HepG2 (cell line): ENCODE measurements around the gene PARN. TPM values are rescaled to one million over a fixed set of nuclear protein-coding genes. Genes with fewer than 3 reads are reported as not detected.

ENCODE experiments used
- ATAC-seq: fragments of 200-7000 bp; cut with Tn5 transposase; 3 replicates; pipeline ENCODE4 v1.9.1; 2020; ENCODE audit warnings: mild to moderate bottlenecking, moderate library complexity
- BruUV-seq: library from RNA; stranded (reverse); fragments of 400-500 nt; replicated peaks from 2 replicates; lab custom pipeline; 2021; lab: Mats Ljungman, UMichigan
- CTCF ChIA-PET: fragments of 300-600 bp; formaldehyde crosslinking; extraction: SDS; loops from one replicate; lab custom pipeline; 2021; ENCODE audit warnings: low total read pairs, inconsistent platforms, low intra/inter-chr PET ratio; lab: Yijun Ruan, JAX
- POLR2A ChIA-PET: fragments of 350-600 bp; sonication (Branson Sonifier 250); formaldehyde crosslinking; loops from one replicate; lab custom pipeline; 2020; ENCODE audit warnings: antibody characterized with exemption, inconsistent platforms; lab: Yijun Ruan, JAX
- DNase-seq: peaks from one replicate; pipeline ENCODE4 v3.0.0-alpha.2; 2015; ENCODE audit warnings: low spot score
- FAIRE-seq: peaks from 3 replicates; lab custom pipeline; 2011; peaks lifted over from hg19 to GRCh38; lab: Jason Lieb, UNC
- H2AFZ ChIP-seq: one replicate; pipeline ENCODE4 v1.6.1; 2011; ENCODE audit warnings: low read length, inconsistent platforms
- H3K27ac ChIP-seq: fragments of 300-600 bp; 3 replicates; pipeline ENCODE4 v1.8.0; 2011; ENCODE audit warnings: mixed run types, mild to moderate bottlenecking, mixed read lengths, low read length, inconsistent platforms; ENCODE audit not compliant: insufficient read depth; ENCODE audit errors: extremely low read length
- H3K27me3 ChIP-seq, 2 experiments: fragments of 200-600 bp in 1 of 2; 2 replicates in 1 of 2; 3 replicates in 1 of 2; pipeline versions ENCODE4 v1.6.0 to v1.8.0; 2011; ENCODE audit warnings: low read length in 2 of 2, mild to moderate bottlenecking in 2 of 2, moderate library complexity in 2 of 2, inconsistent platforms in 1 of 2; ENCODE audit not compliant: insufficient read depth in 2 of 2, control insufficient read depth in 1 of 2
- H3K36me3 ChIP-seq, 2 experiments: fragments of 200-600 bp in 1 of 2; replicated peaks in 1 of 2; 2 replicates in 1 of 2; 3 replicates in 1 of 2; pipeline versions ENCODE4 v1.5.1 to v1.8.0; 2011; ENCODE audit warnings: low read length in 2 of 2, inconsistent platforms in 1 of 2; ENCODE audit not compliant: insufficient read depth in 2 of 2, control insufficient read depth in 1 of 2
- H3K4me1 ChIP-seq: 2 replicates; pipeline ENCODE4 v1.5.1; 2012; ENCODE audit warnings: low read length, inconsistent platforms; ENCODE audit not compliant: insufficient read depth
- H3K4me2 ChIP-seq: 2 replicates; pipeline ENCODE4 v1.6.0; 2011; ENCODE audit warnings: low read depth, low read length, inconsistent platforms
- H3K4me3 ChIP-seq, 3 experiments: fragments of 200-600 bp in 1 of 3; sonication (generic), shearing (Covaris generic) in 1 of 3; replicated peaks in 1 of 3; 2 replicates each; pipeline ENCODE4 v1.5.1; 2011 to 2016; ENCODE audit warnings: low read length in 3 of 3, inconsistent platforms in 2 of 3, low read depth in 2 of 3, mild to moderate bottlenecking in 2 of 3, control low read depth in 1 of 3, mixed read lengths in 1 of 3; ENCODE audit not compliant: insufficient read depth in 1 of 3
- H3K79me2 ChIP-seq: one replicate; pipeline ENCODE4 v1.6.1; 2011; ENCODE audit warnings: low read length, inconsistent platforms; ENCODE audit not compliant: insufficient read depth
- H3K9ac ChIP-seq: 2 replicates; pipeline ENCODE4 v1.6.0; 2011; ENCODE audit warnings: mild to moderate bottlenecking, low read depth, low read length, inconsistent platforms; ENCODE audit not compliant: insufficient read depth
- H3K9me3 ChIP-seq: 2 replicates; pipeline ENCODE4 v1.5.1; 2012; ENCODE audit warnings: mild to moderate bottlenecking, low read length
- H4K20me1 ChIP-seq: 2 replicates; pipeline ENCODE4 v1.6.0; 2011; ENCODE audit warnings: inconsistent platforms, mild to moderate bottlenecking, low read length, moderate library complexity; ENCODE audit not compliant: insufficient read depth
- PBX2 ChIP-seq: IDR thresholded peaks from 2 replicates; pipeline ENCODE4 v1.6.1; 2016; ENCODE audit warnings: control low read depth
- SMARCC2 ChIP-seq: fragments of 450-650 bp; IDR thresholded peaks from 2 replicates; pipeline ENCODE4 v1.6.1; 2017; ENCODE audit warnings: antibody characterized with exemption, mild to moderate bottlenecking
- ZMYM2 ChIP-seq: sonication (generic); formaldehyde crosslinking; IDR thresholded peaks from 2 replicates; pipeline ENCODE4 v1.8.0; 2022; ENCODE audit warnings: mild to moderate bottlenecking, missing genetic modification reagents
- ZNF207 ChIP-seq: fragments of 450-650 bp; IDR thresholded peaks from 2 replicates; pipeline ENCODE4 v1.6.1; 2016; ENCODE audit warnings: antibody characterized with exemption, borderline replicate concordance
- ZNF383 ChIP-seq: sonication (generic); formaldehyde crosslinking; IDR thresholded peaks from 2 replicates; pipeline ENCODE4 v1.4.0; 2020; ENCODE audit warnings: missing genetic modification reagents, mild to moderate bottlenecking, borderline replicate concordance
- ZNF775 ChIP-seq: sonication (generic); formaldehyde crosslinking; IDR thresholded peaks from 2 replicates; pipeline ENCODE4 v1.4.0; 2020; ENCODE audit warnings: missing genetic modification reagents, mild to moderate bottlenecking, moderate library complexity, borderline replicate concordance
- WGBS: methylation state at CpG from one replicate; pipeline ENCODE4 v1.1.6; 2017; ENCODE audit warnings: low lambda C conversion rate; 5-methylcytosine and 5-hydroxymethylcytosine counted together
- in situ Hi-C: cut with HindIII; loops from 2 replicates; pipeline ENCODE4 v1.10.0; 2017; ENCODE audit warnings: low pct_unique_long_range_greater_than_20kb; ENCODE audit not compliant: extremely low pct_ligation_motif_present
- intact Hi-C: fragments of 100-400 bp; cut with micrococcal nuclease; formaldehyde crosslinking; loops from one replicate; pipeline ENCODE4 v1.10.0; 2022; ENCODE audit not compliant: unreplicated experiment
- polyA plus RNA-seq, 8 experiments: library from polyadenylated mRNA; depleted of rRNA in 3 of 8; stranded (reverse) in 7 of 8; unstranded in 1 of 8; fragments of >200 nt; fragmentation: Illumina TruSeq in 4 of 8; extraction: Trizol in 4 of 8; gene quantifications; 2 replicates each; pipeline versions ENCODE4 v1.2.1 to v1.2.3, GENCODE V29; 2011 to 2016; ENCODE audit warnings: low read depth in 4 of 8, missing spikeins in 1 of 8, mixed read lengths in 1 of 8; ENCODE audit not compliant: insufficient read depth in 1 of 8
- total RNA-seq, 5 experiments: library from RNA; depleted of rRNA; stranded (reverse); fragments of >200 nt; fragmentation: Illumina TruSeq; extraction: Trizol; gene quantifications; 2 replicates each; pipeline ENCODE4 v1.2.3, GENCODE V29; 2016; ENCODE audit warnings: low read depth in 1 of 5
- TF ChIP-seq, protein P1 (sequence below): sonication (generic); formaldehyde crosslinking; IDR thresholded peaks from 2 replicates; pipeline ENCODE4 v1.4.0; 2020; ENCODE audit warnings: missing genetic modification reagents, mild to moderate bottlenecking, borderline replicate concordance

The PARN gene
- total and polyA plus RNA-seq, 2 of the 13 experiments (the other 11 are each of a cell fraction or from before 2014, with no cell fraction given): 13.3 to 47.6 TPM

GRCh38 chr16:14618566-14618965, 11.5 kb downstream of the PARN start:
- Histone ChIP-seq H2AFZ (no peak overlapping the region), H3K27me3 (no peaks in the 10 kb centered on the region), H3K36me3 (peaks cover 32 to 80% of the 10 kb centered on the region in 2 experiments), H4K20me1 (no peaks in the 10 kb centered on the region), H3K27ac (no peak overlapping the region), H3K9me3 (no peaks in the 10 kb centered on the region), H3K9ac (no peak overlapping the region), H3K4me1 (no peaks in the 10 kb centered on the region), H3K4me2 (no peak overlapping the region), H3K4me3 (no peak overlapping the region), H3K79me2 (no peaks in the 10 kb centered on the region)
- intact Hi-C loops: no loop called here
- BruUV-seq: no TSS peak
- WGBS: 98% methylated on average over 7 of the region's 7 CpGs
- TF ChIP-seq ZNF207: no peak
- no peak for TF ChIP-seq ZNF775 (CRISPR knock-in tag)
- TF ChIP-seq ZNF383 (CRISPR knock-in tag): no peak
- no peak for TF ChIP-seq SMARCC2
- TF ChIP-seq ZMYM2 (CRISPR knock-in tag): no peak
- TF ChIP-seq PBX2 (CRISPR knock-in tag): no peak
- TF ChIP-seq, protein P1, sequence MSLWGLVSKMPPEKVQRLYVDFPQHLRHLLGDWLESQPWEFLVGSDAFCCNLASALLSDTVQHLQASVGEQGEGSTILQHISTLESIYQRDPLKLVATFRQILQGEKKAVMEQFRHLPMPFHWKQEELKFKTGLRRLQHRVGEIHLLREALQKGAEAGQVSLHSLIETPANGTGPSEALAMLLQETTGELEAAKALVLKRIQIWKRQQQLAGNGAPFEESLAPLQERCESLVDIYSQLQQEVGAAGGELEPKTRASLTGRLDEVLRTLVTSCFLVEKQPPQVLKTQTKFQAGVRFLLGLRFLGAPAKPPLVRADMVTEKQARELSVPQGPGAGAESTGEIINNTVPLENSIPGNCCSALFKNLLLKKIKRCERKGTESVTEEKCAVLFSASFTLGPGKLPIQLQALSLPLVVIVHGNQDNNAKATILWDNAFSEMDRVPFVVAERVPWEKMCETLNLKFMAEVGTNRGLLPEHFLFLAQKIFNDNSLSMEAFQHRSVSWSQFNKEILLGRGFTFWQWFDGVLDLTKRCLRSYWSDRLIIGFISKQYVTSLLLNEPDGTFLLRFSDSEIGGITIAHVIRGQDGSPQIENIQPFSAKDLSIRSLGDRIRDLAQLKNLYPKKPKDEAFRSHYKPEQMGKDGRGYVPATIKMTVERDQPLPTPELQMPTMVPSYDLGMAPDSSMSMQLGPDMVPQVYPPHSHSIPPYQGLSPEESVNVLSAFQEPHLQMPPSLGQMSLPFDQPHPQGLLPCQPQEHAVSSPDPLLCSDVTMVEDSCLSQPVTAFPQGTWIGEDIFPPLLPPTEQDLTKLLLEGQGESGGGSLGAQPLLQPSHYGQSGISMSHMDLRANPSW (CRISPR knock-in tag): no peak
- in situ Hi-C loops: no loop called here
- FAIRE-seq (no peak), ATAC-seq (no peak), DNase-seq (no peak)
- CTCF ChIA-PET: no interaction called here
- POLR2A ChIA-PET: no interaction called here
